Renal cortical epithelial cell (primary cell): Measurements from ENCODE around the gene CALR. TPM values are rescaled to one million over a fixed set of nuclear protein-coding genes. Genes with fewer than 3 reads are reported as not detected.
"Not testable (repeated sequence)": the region's sequence is repeated elsewhere in the genome, so short reads cannot be mapped to it uniquely, and the experiment has no call there.

Source experiments
- DNase-seq: peaks from one replicate; pipeline ENCODE4 v3.0.0-alpha.2; 2011; ENCODE audit warnings: low read depth
- total RNA-seq: library from RNA; depleted of rRNA; stranded (reverse); fragments of >200 nt; gene quantifications from 2 replicates; pipeline ENCODE4 v1.2.3, GENCODE V29; 2014

The CALR gene
- 962 and 1,180 TPM in 2 replicates for total RNA-seq

GRCh38 chr19:12937927-12938778 lies at the start of gene CALR:
Gene CALR, plus strand, starts transcription at chr19:12938609. Its CDS starts 71 bp downstream, at chr19:12938680.
- peak; percentile 97 for DNase-seq

- DNase-seq, result not testable (repeated sequence)
Observed at GRCh38 chr19:12890299-12890786, 48.1 kb upstream of the CALR start.

- DNase-seq, result peak; percentile 97
Observed at GRCh38 chr19:12890787-12891552, 47.4 kb upstream of the CALR start, which contains the start of gene GCDH. Gene GCDH, plus strand, starts transcription at chr19:12891160. Its CDS starts 145 bp downstream, at chr19:12891305.

- DNase-seq, result no peak
Observed at GRCh38 chr19:12891553-12892021, 46.8 kb upstream of the CALR start.

GRCh38 chr19:12893582-12893981 lies 44.8 kb upstream of the CALR start:
- DNase-seq, result no peak

- DNase-seq, result no peak
Observed at GRCh38 chr19:12896460-12896859, 41.9 kb upstream of the CALR start.

- DNase-seq, result no peak
Observed at GRCh38 chr19:12899891-12900518, 38.4 kb upstream of the CALR start.

- DNase-seq, result no peak
Observed at GRCh38 chr19:12907166-12907565, 31.2 kb upstream of the CALR start.

- no peak for DNase-seq
Observed at GRCh38 chr19:12912571-12912970, 25.8 kb upstream of the CALR start.

- DNase-seq, result no peak
Observed at GRCh38 chr19:12913011-12913561, 25.3 kb upstream of the CALR start.

GRCh38 chr19:12913851-12914690 lies 24.3 kb upstream of the CALR start:
- no peak for DNase-seq

GRCh38 chr19:12915860-12916259 lies 22.5 kb upstream of the CALR start:
- not testable (repeated sequence) for DNase-seq

- no peak for DNase-seq
Observed at GRCh38 chr19:12918253-12918652, 20.2 kb upstream of the CALR start.

- DNase-seq, result no peak
Observed at GRCh38 chr19:12921047-12921446, 17.4 kb upstream of the CALR start.

GRCh38 chr19:12922959-12923358 lies 15.4 kb upstream of the CALR start:
- no peak for DNase-seq

GRCh38 chr19:12924621-12925310 lies 13.6 kb upstream of the CALR start:
- no peak for DNase-seq

- DNase-seq, result no peak
Observed at GRCh38 chr19:12930002-12930645, 8.3 kb upstream of the CALR start.

GRCh38 chr19:12932392-12933286 lies 5.8 kb upstream of the CALR start:
- no peak for DNase-seq
